ENCODE measurements around the gene NME5.

The NME5 gene

GRCh38 chr5:138102454-138103318, 36.5 kb downstream of the NME5 start:
- Histone ChIP-seq H3K79me2 (ENCODE audit: insufficient read depth, low read length) (no peaks in the 10 kb centered on the region), H3K27ac (ENCODE audit: low read length) (no peak overlapping the region), H3K4me1 (ENCODE audit: insufficient read depth, low read length) (no peaks in the 10 kb centered on the region), H3K9me3 (ENCODE audit: insufficient read depth, low read length, severe bottlenecking) (no peaks in the 10 kb centered on the region), H4K20me1 (ENCODE audit: insufficient read depth, low read length) (no peaks in the 10 kb centered on the region), H3K36me3 (ENCODE audit: insufficient read depth, low read length) (no peaks in the 10 kb centered on the region), H3K4me3 (ENCODE audit: low read depth in 1 of 2, low read length in 2 of 2) (no peak overlapping the region), H3K4me2 (ENCODE audit: insufficient read depth, low read length) (no peak overlapping the region), H2AFZ (ENCODE audit: low read depth, low read length) (no peak overlapping the region), H3K9ac (ENCODE audit: low read depth, low read length) (no peak overlapping the region), H3K27me3 (ENCODE audit: insufficient read depth, low read length, poor library complexity) (no peaks in the 10 kb centered on the region)
- no peak for ATAC-seq (ENCODE audit: insufficient read depth, low read depth)
- TF ChIP-seq EZH2 (IDR thresholded peaks at IDR 0.05; ENCODE audit: borderline replicate concordance, low read depth, low read length, severe bottlenecking) (no peak), CTCF (IDR thresholded peaks at IDR 0.05; ENCODE audit: borderline replicate concordance, extremely low read depth, low read length, poor library complexity, severe bottlenecking) (no peak)
- DNase-seq: no peak

- no peaks in the 10 kb centered on the region for H3K79me2 ChIP-seq (ENCODE audit: insufficient read depth, low read length)
- no peaks in the 10 kb centered on the region for H3K36me3 ChIP-seq (ENCODE audit: insufficient read depth, low read length)
- H2AFZ ChIP-seq (ENCODE audit: low read depth, low read length): no peak overlapping the region
- no peak overlapping the region for H3K4me2 ChIP-seq (ENCODE audit: insufficient read depth, low read length)
- no peak for TF ChIP-seq EZH2 (IDR thresholded peaks at IDR 0.05; ENCODE audit: borderline replicate concordance, low read depth, low read length, severe bottlenecking)
- TF ChIP-seq CTCF (IDR thresholded peaks at IDR 0.05; ENCODE audit: borderline replicate concordance, extremely low read depth, low read length, poor library complexity, severe bottlenecking): no peak
- H3K27me3 ChIP-seq (ENCODE audit: insufficient read depth, low read length, poor library complexity): peaks cover 18% of the 10 kb centered on the region
- 0 out of 3 replicates have a peak, but pooled peaks have one; percentile 31 for ATAC-seq (ENCODE audit: insufficient read depth, low read depth)
- H3K9me3 ChIP-seq (ENCODE audit: insufficient read depth, low read length, severe bottlenecking): no peaks in the 10 kb centered on the region
- no peak overlapping the region for H3K27ac ChIP-seq (ENCODE audit: low read length)
- H3K4me3 ChIP-seq (ENCODE audit: low read depth in 1 of 2, low read length in 2 of 2): no peak overlapping the region
- DNase-seq: no peak
- no peaks in the 10 kb centered on the region for H3K4me1 ChIP-seq (ENCODE audit: insufficient read depth, low read length)
- H3K9ac ChIP-seq (ENCODE audit: low read depth, low read length): no peak overlapping the region
- H4K20me1 ChIP-seq (ENCODE audit: insufficient read depth, low read length): no peaks in the 10 kb centered on the region
Observed at GRCh38 chr5:138096997-138097828, 42.0 kb downstream of the NME5 start.

GRCh38 chr5:138096363-138096762, 42.9 kb downstream of the NME5 start:
- no peak overlapping the region for H3K4me2 ChIP-seq (ENCODE audit: insufficient read depth, low read length)
- H3K27me3 ChIP-seq (ENCODE audit: insufficient read depth, low read length, poor library complexity): peaks cover 19% of the 10 kb centered on the region
- no peak for TF ChIP-seq EZH2 (IDR thresholded peaks at IDR 0.05; ENCODE audit: borderline replicate concordance, low read depth, low read length, severe bottlenecking)
- TF ChIP-seq CTCF (IDR thresholded peaks at IDR 0.05; ENCODE audit: borderline replicate concordance, extremely low read depth, low read length, poor library complexity, severe bottlenecking): no peak
- no peak for DNase-seq
- H3K4me3 ChIP-seq (ENCODE audit: low read depth in 1 of 2, low read length in 2 of 2): no peak overlapping the region
- H3K27ac ChIP-seq (ENCODE audit: low read length): no peak overlapping the region
- no peaks in the 10 kb centered on the region for H3K4me1 ChIP-seq (ENCODE audit: insufficient read depth, low read length)
- no peaks in the 10 kb centered on the region for H3K9me3 ChIP-seq (ENCODE audit: insufficient read depth, low read length, severe bottlenecking)
- H3K79me2 ChIP-seq (ENCODE audit: insufficient read depth, low read length): no peaks in the 10 kb centered on the region
- no peaks in the 10 kb centered on the region for H4K20me1 ChIP-seq (ENCODE audit: insufficient read depth, low read length)
- no peak overlapping the region for H2AFZ ChIP-seq (ENCODE audit: low read depth, low read length)
- no peaks in the 10 kb centered on the region for H3K36me3 ChIP-seq (ENCODE audit: insufficient read depth, low read length)
- H3K9ac ChIP-seq (ENCODE audit: low read depth, low read length): no peak overlapping the region
- ATAC-seq (ENCODE audit: insufficient read depth, low read depth): no peak

Measured in DND-41 (cell line).